Endothelial cell of umbilical vein (primary cell): ENCODE measurements around the gene SF3B1. TPM values are rescaled to one million over a fixed set of nuclear protein-coding genes. Genes with fewer than 3 reads are reported as not detected.
A peak's percentile ranks its signal among the peaks of the same experiment; 100 is the strongest.

Experiments
- BruUV-seq: library from RNA; stranded (reverse); fragments of 400-500 nt; replicated peaks from 2 replicates; lab custom pipeline; 2021; lab: Mats Ljungman, UMichigan
- CTCF ChIA-PET: fragments of 300-600, 350-600 bp; sonication (Branson Sonifier 250); formaldehyde crosslinking; loops from one replicate; lab custom pipeline; 2021; ENCODE audit warnings: antibody characterized with exemption, inconsistent platforms; lab: Charles Lee
- POLR2A ChIA-PET: fragments of 300-600, 350-600 bp; sonication (Branson Sonifier 250); formaldehyde crosslinking; loops from one replicate; lab custom pipeline; 2021; ENCODE audit warnings: antibody characterized with exemption, inconsistent platforms; lab: Charles Lee
- DNase-seq: peaks from one replicate; pipeline ENCODE4 v3.0.0-alpha.2; 2011; ENCODE audit warnings: low read depth, low spot score
- FAIRE-seq: peaks from 2 replicates; lab custom pipeline; 2011; peaks lifted over from hg19 to GRCh38; lab: Jason Lieb, UNC
- H2AFZ ChIP-seq: 2 replicates; pipeline ENCODE4 v1.6.0; 2012; ENCODE audit warnings: low read depth, low read length, control low read depth, inconsistent platforms
- H3K27ac ChIP-seq: 2 replicates; pipeline ENCODE4 v1.5.1; 2011; ENCODE audit warnings: low read depth, mild to moderate bottlenecking, control low read depth, low read length, moderate library complexity; ENCODE audit not compliant: insufficient read depth
- H3K27me3 ChIP-seq, 2 experiments: 2 replicates each; pipeline versions ENCODE4 v1.6.0 to v1.6.1; 2011; ENCODE audit warnings: low read length in 2 of 2, mixed read lengths in 1 of 2; ENCODE audit not compliant: control insufficient read depth in 2 of 2, insufficient read depth in 2 of 2
- H3K36me3 ChIP-seq, 2 experiments: 2 replicates in 1 of 2; 3 replicates in 1 of 2; pipeline ENCODE4 v1.5.1; 2011; ENCODE audit warnings: low read length in 2 of 2, mild to moderate bottlenecking in 1 of 2, moderate library complexity in 1 of 2; ENCODE audit not compliant: control insufficient read depth in 2 of 2, insufficient read depth in 2 of 2; ENCODE audit errors: extremely low read depth in 1 of 2
- H3K4me1 ChIP-seq: 3 replicates; pipeline ENCODE4 v1.5.1; 2011; ENCODE audit warnings: mild to moderate bottlenecking, low read length; ENCODE audit not compliant: control insufficient read depth, insufficient read depth; ENCODE audit errors: extremely low read depth
- H3K4me2 ChIP-seq: 2 replicates; pipeline ENCODE4 v1.6.1; 2011; ENCODE audit warnings: low read length, control low read depth, mixed read lengths; ENCODE audit not compliant: insufficient read depth
- H3K4me3 ChIP-seq, 3 experiments: fragments of 200-600 bp in 1 of 3; sonication (generic), shearing (Covaris generic) in 1 of 3; replicated peaks in 1 of 3; 2 replicates each; pipeline ENCODE4 v1.5.1; 2011 to 2016; ENCODE audit warnings: control low read depth in 3 of 3, low read length in 3 of 3, mild to moderate bottlenecking in 2 of 3, inconsistent platforms in 1 of 3, low read depth in 1 of 3, moderate library complexity in 1 of 3; ENCODE audit not compliant: insufficient read depth in 1 of 3
- H3K79me2 ChIP-seq: 2 replicates; pipeline ENCODE4 v1.6.0; 2012; ENCODE audit warnings: low read length, inconsistent platforms; ENCODE audit not compliant: control insufficient read depth, insufficient read depth
- H3K9ac ChIP-seq: replicated peaks from 2 replicates; pipeline ENCODE3; 2011; ENCODE audit warnings: low read length, control low read depth; ENCODE audit not compliant: insufficient read depth; ENCODE audit errors: extremely low read depth
- H3K9me1 ChIP-seq: replicated peaks from 3 replicates; pipeline ENCODE4 v1.6.0; 2011; ENCODE audit warnings: mild to moderate bottlenecking, low read length; ENCODE audit not compliant: control insufficient read depth, insufficient read depth; ENCODE audit errors: extremely low read depth
- H3K9me3 ChIP-seq: replicated peaks from 2 replicates; pipeline ENCODE4 v1.5.1; 2012; ENCODE audit warnings: low read length, inconsistent platforms; ENCODE audit not compliant: control insufficient read depth, insufficient read depth
- H4K20me1 ChIP-seq: replicated peaks from 2 replicates; pipeline ENCODE3; 2011; ENCODE audit warnings: mild to moderate bottlenecking, low read length; ENCODE audit not compliant: control insufficient read depth, insufficient read depth; ENCODE audit errors: extremely low read depth
- CTCF ChIP-seq, 2 donors: IDR thresholded peaks; 1 replicate in 1 of 2; 2 replicates in 1 of 2; pipeline ENCODE4 v1.5.1; 2011; ENCODE audit warnings: low read length in 2 of 2, mild to moderate bottlenecking in 2 of 2, moderate library complexity in 2 of 2, control low read depth in 1 of 2, inconsistent platforms in 1 of 2, low read depth in 1 of 2; ENCODE audit not compliant: insufficient read depth in 1 of 2; ENCODE audit errors: extremely low read depth in 1 of 2
- EZH2 ChIP-seq: IDR thresholded peaks from 2 replicates; pipeline ENCODE4 v1.6.1; 2012; ENCODE audit warnings: borderline replicate concordance, low read depth, mild to moderate bottlenecking, moderate library complexity, low read length, inconsistent platforms; ENCODE audit not compliant: severe bottlenecking
- FOS ChIP-seq: IDR thresholded peaks from 2 replicates; pipeline ENCODE4 v1.6.1; 2011; ENCODE audit warnings: mild to moderate bottlenecking, low read length, moderate library complexity, borderline replicate concordance; ENCODE audit not compliant: insufficient read depth
- GATA2 ChIP-seq: IDR thresholded peaks from 2 replicates; pipeline ENCODE4 v1.7.0; 2011; ENCODE audit warnings: low read depth, mild to moderate bottlenecking, moderate library complexity, mixed read lengths, low read length; ENCODE audit not compliant: insufficient read length, insufficient read depth
- JUN ChIP-seq: IDR thresholded peaks from 2 replicates; pipeline ENCODE4 v1.6.1; 2011; ENCODE audit warnings: borderline replicate concordance, low read depth; ENCODE audit not compliant: insufficient read length, insufficient read depth
- MAX ChIP-seq: IDR thresholded peaks from 2 replicates; pipeline ENCODE4 v1.6.1; 2011; ENCODE audit not compliant: insufficient read depth, insufficient read length
- MYC ChIP-seq: IDR thresholded peaks from one replicate; pipeline ENCODE4 v1.6.1; 2011; ENCODE audit warnings: mild to moderate bottlenecking, low read depth, low read length
- POLR2A ChIP-seq: IDR thresholded peaks from 2 replicates; pipeline ENCODE4 v1.6.1; 2012; ENCODE audit warnings: low read depth, mild to moderate bottlenecking, control low read depth, low read length
- POLR2AphosphoS5 ChIP-seq: IDR thresholded peaks from 2 replicates; pipeline ENCODE4 v1.6.1; 2012; ENCODE audit warnings: low read depth, mild to moderate bottlenecking, control low read depth, low read length, moderate library complexity; ENCODE audit not compliant: insufficient read depth
- dilution Hi-C: fragments of 300-500 bp; cut with MboI; formaldehyde crosslinking; loops from one replicate; pipeline ENCODE4 v1.15.0; 2019; ENCODE audit warnings: low sequenced_read_pairs; ENCODE audit not compliant: extremely low pct_ligation_motif_present
- intact Hi-C: fragments of 100-400 bp; cut with micrococcal nuclease; formaldehyde crosslinking; loops from one replicate; pipeline ENCODE4 v1.10.0; 2022
- polyA plus RNA-seq, 4 experiments: library from polyadenylated mRNA; depleted of rRNA in 3 of 4; stranded (reverse) in 3 of 4; unstranded in 1 of 4; fragments of >200 nt; gene quantifications; 2 replicates each; pipeline versions ENCODE4 v1.2.1 to v1.2.3, GENCODE V29; 2011 to 2012; ENCODE audit warnings: missing spikeins in 1 of 4
- total RNA-seq: library from RNA; stranded (reverse); gene quantifications from 2 replicates; pipeline ENCODE4 v1.2.3, GENCODE V29; 2021

SF3B1 gene
- total and polyA plus RNA-seq, 2 donors (not counting 3 experiments of a cell fraction or from before 2014, with no cell fraction given): 234 to 321 TPM

DNA sequence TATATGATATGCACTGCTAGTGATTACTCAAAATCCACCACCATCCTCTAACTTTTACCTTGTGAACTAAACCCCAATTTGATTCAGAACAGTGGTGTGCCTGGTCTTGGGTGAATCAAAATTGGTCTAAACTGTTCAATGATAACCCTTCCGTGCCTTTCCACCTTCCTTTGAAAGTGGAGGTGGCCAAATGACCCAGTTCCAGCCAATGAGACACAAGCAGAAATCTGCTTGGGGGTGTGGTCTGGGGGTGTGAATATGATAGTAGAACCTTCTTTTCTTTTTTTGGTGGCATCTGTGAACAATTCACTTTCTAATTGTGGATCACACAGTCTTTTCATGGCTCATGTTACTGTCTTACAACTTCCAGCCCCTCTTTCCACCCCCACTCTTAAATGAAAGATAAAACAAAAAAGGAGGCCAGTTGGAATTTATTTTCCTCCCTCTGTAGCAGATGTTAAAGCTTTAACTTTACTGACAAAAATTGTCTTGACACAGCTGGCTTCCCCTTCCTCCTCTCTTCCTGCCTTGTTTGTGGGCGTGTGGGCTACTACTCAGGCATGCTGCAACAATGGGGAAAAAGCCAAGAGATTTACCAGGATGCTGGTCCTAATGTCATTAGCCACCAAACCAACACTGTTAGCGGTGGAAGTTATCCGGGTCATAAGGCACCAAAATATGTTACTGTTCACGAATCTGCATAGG, 65.4 kb downstream of the SF3B1 start:
- DNase-seq (no peak), FAIRE-seq (peak; percentile 33)
- H3K9me1 ChIP-seq: no peaks in the 10 kb centered on the region
- CTCF ChIA-PET: interaction anchor here (1.0 to 1.5 kb wide), 3 partner anchors 9 to 256 kb away, joined by 3 to 6 read pairs (median 4); no protein-coding TSS in a partner anchor
- H3K9ac ChIP-seq: no peak overlapping the region
- H3K27ac ChIP-seq: no peak overlapping the region
- H3K36me3 ChIP-seq: no peaks in the 10 kb centered on the region
- no peak for TF ChIP-seq EZH2
- BruUV-seq: no TSS peak
- H4K20me1 ChIP-seq: no peaks in the 10 kb centered on the region
- POLR2A ChIA-PET: no interaction called here
- no peaks in the 10 kb centered on the region for H3K79me2 ChIP-seq
- no peak overlapping the region for H2AFZ ChIP-seq
- intact Hi-C loops (no loop called here), dilution Hi-C loops (no loop called here)
- peaks cover 0 to 2% of the 10 kb centered on the region in 2 experiments for H3K27me3 ChIP-seq
- H3K4me2 ChIP-seq: no peak overlapping the region
- no peak overlapping the region for H3K4me3 ChIP-seq
- no peaks in the 10 kb centered on the region for H3K9me3 ChIP-seq
- H3K4me1 ChIP-seq: peaks cover 3% of the 10 kb centered on the region

DNA sequence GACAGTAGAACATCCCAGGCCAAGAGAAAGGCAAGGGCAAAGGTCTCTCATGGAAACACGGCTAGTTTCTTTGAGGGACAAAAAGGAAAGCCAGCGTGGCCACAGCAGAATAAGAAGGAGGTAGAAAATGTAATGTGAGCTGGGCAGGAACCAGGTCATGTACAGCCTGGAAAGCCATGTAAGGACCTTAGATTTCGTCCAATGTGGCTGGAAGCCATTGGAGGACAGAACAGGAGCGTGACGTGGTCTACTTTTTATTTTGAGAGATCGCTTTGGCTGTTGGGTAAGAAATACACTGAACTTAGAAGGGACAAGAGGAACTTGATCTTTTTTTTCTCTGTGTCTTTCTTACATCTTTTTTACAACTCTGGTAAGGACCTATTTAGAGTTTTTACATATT, 66.4 kb downstream of the SF3B1 start:
- Histone ChIP-seq H2AFZ (no peak overlapping the region), H3K9ac (no peak overlapping the region), H3K4me3 (no peak overlapping the region), H3K36me3 (no peaks in the 10 kb centered on the region), H3K4me1 (peaks cover 3% of the 10 kb centered on the region), H3K27ac (no peak overlapping the region), H3K79me2 (no peaks in the 10 kb centered on the region), H3K27me3 (peaks cover 0 to 2% of the 10 kb centered on the region in 2 experiments), H4K20me1 (no peaks in the 10 kb centered on the region), H3K9me1 (no peaks in the 10 kb centered on the region), H3K9me3 (no peaks in the 10 kb centered on the region), H3K4me2 (no peak overlapping the region)
- dilution Hi-C loops: no loop called here
- intact Hi-C loops: no loop called here
- FAIRE-seq (no peak), DNase-seq (no peak)
- BruUV-seq: no TSS peak
- CTCF ChIA-PET: interaction anchor here (1.5 kb wide), 2 partner anchors 10 to 255 kb away, joined by 4 to 6 read pairs; no protein-coding TSS in a partner anchor
- no peak for TF ChIP-seq FOS
- TF ChIP-seq JUN: no peak
- TF ChIP-seq MAX: no peak
- no peak for TF ChIP-seq POLR2A
- no peak for TF ChIP-seq POLR2AphosphoS5
- no peak for TF ChIP-seq CTCF (IDR thresholded peaks at IDR 0.05; ENCODE audit: extremely low read depth in 1 of 2, insufficient read depth in 1 of 2, low read depth in 1 of 2, low read length in 2 of 2)
- no peak for TF ChIP-seq MYC
- no peak for TF ChIP-seq EZH2
- no peak for TF ChIP-seq GATA2
- POLR2A ChIA-PET: no interaction called here
